Colonic mucosa (tissue), 4 donors: ENCODE results near the gene GPC2. TPM values are rescaled to one million over a fixed set of nuclear protein-coding genes. Genes with fewer than 3 reads are reported as not detected.

Source experiments
- DNase-seq: peaks from one replicate; pipeline ENCODE4 v3.0.0-alpha.2; 2020
- H3K27ac ChIP-seq: fragments of 200-600 bp; one replicate; pipeline ENCODE4 v1.8.0; 2021
- H3K27me3 ChIP-seq: fragments of 200-600 bp; one replicate; pipeline ENCODE4 v1.8.0; 2021
- H3K36me3 ChIP-seq: fragments of 200-600 bp; one replicate; pipeline ENCODE4 v1.8.0; 2021
- H3K4me1 ChIP-seq: fragments of 200-600 bp; one replicate; pipeline ENCODE4 v1.8.0; 2021; ENCODE audit warnings: mild to moderate bottlenecking
- H3K4me3 ChIP-seq: fragments of 200-600 bp; one replicate; pipeline ENCODE4 v1.8.0; 2021
- H3K9ac ChIP-seq, 2 donors: one replicate each; pipeline ENCODE4 v1.7.0; 2013; ENCODE audit warnings: control low read depth in 2 of 2, low read depth in 2 of 2, low read length in 2 of 2
- H3K9me3 ChIP-seq: fragments of 200-600 bp; one replicate; pipeline ENCODE4 v1.8.0; 2021
- CTCF ChIP-seq: fragments of 200-600 bp; IDR thresholded peaks from one replicate; pipeline ENCODE4 v1.8.0; 2022; ENCODE audit warnings: antibody characterized with exemption, mild to moderate bottlenecking
- intact Hi-C: fragments of 100-400 bp; cut with DNase I; formaldehyde crosslinking; loops from one replicate; pipeline ENCODE4 v1.14.1; 2022
- total RNA-seq, 2 donors: library from RNA; stranded (reverse); fragmentation: NEBNext Ultra II Directional in 1 of 2; extraction: Animal tissue kit (Norgen Biotek cat#: 25700) in 1 of 2; gene quantifications; one replicate each; pipeline ENCODE4 v1.2.1, GENCODE V29; 2021
- donor health status: healthy.
- donor health status: DM: no; HTN: no; CAD: no.
- donor health status: DM: no; HTN: no; CAD: no.

The GPC2 gene
- total RNA-seq, 2 donors from 2014 or later: 4.0 to 7.6 TPM

DNA sequence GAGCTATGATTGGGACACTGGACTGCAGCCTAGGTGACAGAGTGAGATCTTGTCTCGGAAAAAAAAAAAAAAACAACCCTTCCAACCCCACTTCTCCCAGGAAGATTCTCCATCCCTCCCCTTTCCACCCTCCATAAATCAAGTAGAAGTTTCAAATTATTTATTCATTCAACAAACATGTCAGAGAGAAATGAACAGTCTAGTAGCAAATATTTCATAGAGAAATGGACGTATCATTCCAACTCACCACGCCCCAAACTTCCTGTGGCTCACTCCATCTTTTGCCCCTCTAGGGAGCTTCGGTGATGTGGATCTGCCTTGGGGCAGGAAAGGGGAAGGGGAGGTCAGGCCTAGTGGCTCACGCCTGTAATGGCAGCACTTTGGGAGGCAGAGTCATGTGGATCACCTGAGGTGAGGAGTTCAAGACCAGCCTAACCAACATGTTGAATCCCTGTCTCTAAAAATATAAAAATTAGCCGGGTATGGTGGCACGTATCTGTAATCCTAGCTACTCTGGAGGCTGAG, 18.0 kb downstream of the GPC2 start:
- Histone ChIP-seq H3K4me1 (peaks cover 28% of the 10 kb centered on the region), H3K4me3 (peak overlapping the region; percentile 84), H3K9me3 (no peaks in the 10 kb centered on the region), H3K27ac (peak overlapping the region; percentile 86), H3K9ac (peak overlapping the region; percentile 76 to 97), H3K36me3 (no peaks in the 10 kb centered on the region), H3K27me3 (no peaks in the 10 kb centered on the region)
- no peak for TF ChIP-seq CTCF
- intact Hi-C loops: no loop called here
- DNase-seq: no peak

GRCh38 chr7:100158229-100159098, 18.7 kb downstream of the GPC2 start, which contains the start of gene TRAPPC14:
TRAPPC14 (minus strand) TSS chr7:100158723; CDS start chr7:100158499, 224 bp downstream.
- intact Hi-C loops: no loop called here
- Histone ChIP-seq H3K27ac (peak within 1 kb of the TSS; percentile 86), H3K4me3 (peak within 1 kb of the TSS; percentile 84), H3K36me3 (no peaks in the 10 kb centered on the region), H3K27me3 (no peaks in the 10 kb centered on the region), H3K9ac (peak within 1 kb of the TSS; percentile 76 to 97), H3K4me1 (peaks cover 31% of the 10 kb centered on the region), H3K9me3 (no peaks in the 10 kb centered on the region)
- peak; percentile 98 for DNase-seq
- TF ChIP-seq CTCF: no peak

DNA sequence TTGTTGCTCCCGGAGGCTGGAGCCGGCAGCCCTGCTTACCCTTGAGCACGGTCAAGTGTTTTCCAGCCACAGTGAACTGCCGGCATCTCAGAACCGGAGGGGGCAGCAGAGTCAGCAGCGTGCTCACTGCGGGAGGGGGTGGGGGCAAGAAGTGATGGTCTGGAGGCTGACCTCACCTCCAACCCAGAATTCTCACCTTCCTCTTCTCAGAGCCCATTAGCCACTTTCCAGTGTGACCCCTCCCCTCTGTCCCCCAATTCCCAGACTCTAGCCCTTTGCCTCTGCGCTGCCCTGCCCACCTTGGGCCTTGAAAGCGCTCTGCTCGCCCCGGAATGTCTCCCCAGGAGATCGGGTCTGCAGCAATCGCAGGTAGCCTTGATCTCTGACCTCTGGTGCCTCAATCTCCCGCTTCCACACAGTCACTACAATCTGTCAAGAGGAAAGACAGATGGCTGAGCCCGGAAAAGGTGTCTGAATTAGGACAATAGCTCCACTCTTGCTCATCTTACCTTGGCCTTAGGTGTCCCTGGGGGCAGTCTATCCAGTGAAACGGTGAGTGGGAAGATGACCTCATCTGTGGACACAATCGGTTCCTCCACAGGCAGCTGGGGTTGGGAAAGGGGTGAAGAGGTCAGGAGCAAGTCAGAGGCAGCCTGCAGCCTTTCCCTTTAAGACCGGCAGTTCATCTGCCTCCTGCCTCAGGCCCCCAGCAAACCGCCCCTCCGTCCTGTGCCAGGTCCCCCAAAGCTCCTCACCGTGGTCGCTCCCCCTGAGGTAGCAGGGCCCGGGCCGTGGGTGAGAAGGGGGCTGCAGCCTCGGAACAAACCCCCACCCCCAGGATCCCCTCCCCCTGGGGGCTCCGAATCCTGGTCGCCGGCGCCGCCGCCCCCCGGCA, 19.6 kb downstream of the GPC2 start:
- Histone ChIP-seq H3K4me1 (peaks cover 37% of the 10 kb centered on the region), H3K36me3 (no peaks in the 10 kb centered on the region), H3K27me3 (no peaks in the 10 kb centered on the region), H3K27ac (peak overlapping the region; percentile 86), H3K9ac (peak overlapping the region; percentile 76 to 97), H3K9me3 (no peaks in the 10 kb centered on the region), H3K4me3 (peak overlapping the region; percentile 84)
- intact Hi-C loops: no loop called here
- DNase-seq: no peak
- no peak for TF ChIP-seq CTCF

DNA sequence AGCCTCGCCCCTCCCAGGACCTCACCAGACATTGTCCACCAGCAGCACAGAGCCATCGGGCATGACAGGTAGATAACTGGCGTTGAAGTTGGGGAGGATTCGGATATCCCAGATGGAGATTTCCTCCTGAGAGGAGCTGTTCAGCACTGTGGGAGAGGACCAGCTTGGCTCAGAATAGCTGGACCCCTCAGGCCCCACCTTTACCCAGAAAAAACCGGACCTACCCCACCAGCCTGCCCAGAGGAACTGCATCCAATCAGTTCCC, 20.2 kb downstream of the GPC2 start:
- Histone ChIP-seq H3K9ac (peak overlapping the region in 1 of 2 donors; percentile 76), H3K4me3 (peak overlapping the region; percentile 84), H3K4me1 (peaks cover 37% of the 10 kb centered on the region), H3K27me3 (no peaks in the 10 kb centered on the region), H3K27ac (peak overlapping the region; percentile 86), H3K9me3 (no peaks in the 10 kb centered on the region), H3K36me3 (no peaks in the 10 kb centered on the region)
- intact Hi-C loops: no loop called here
- no peak for TF ChIP-seq CTCF
- no peak for DNase-seq

GRCh38 chr7:100156331-100157068, 20.7 kb downstream of the GPC2 start:
- Histone ChIP-seq H3K4me3 (peak overlapping the region; percentile 84), H3K27ac (peak overlapping the region; percentile 86), H3K9me3 (no peaks in the 10 kb centered on the region), H3K27me3 (no peaks in the 10 kb centered on the region), H3K4me1 (peaks cover 37% of the 10 kb centered on the region), H3K36me3 (no peaks in the 10 kb centered on the region), H3K9ac (peak overlapping the region in 1 of 2 donors; percentile 76)
- intact Hi-C loops: no loop called here
- no peak for DNase-seq
- TF ChIP-seq CTCF: no peak
